COLO668 (cell line): ENCODE results near the gene BRME1.
A peak's percentile ranks its signal among the peaks of the same experiment; 100 is the strongest.

Source experiments
- DNase-seq: peaks from one replicate; lab custom pipeline; 2025; ENCODE audit not compliant: unreplicated experiment; lab: John Stamatoyannopoulos, UW

Gene BRME1

DNA sequence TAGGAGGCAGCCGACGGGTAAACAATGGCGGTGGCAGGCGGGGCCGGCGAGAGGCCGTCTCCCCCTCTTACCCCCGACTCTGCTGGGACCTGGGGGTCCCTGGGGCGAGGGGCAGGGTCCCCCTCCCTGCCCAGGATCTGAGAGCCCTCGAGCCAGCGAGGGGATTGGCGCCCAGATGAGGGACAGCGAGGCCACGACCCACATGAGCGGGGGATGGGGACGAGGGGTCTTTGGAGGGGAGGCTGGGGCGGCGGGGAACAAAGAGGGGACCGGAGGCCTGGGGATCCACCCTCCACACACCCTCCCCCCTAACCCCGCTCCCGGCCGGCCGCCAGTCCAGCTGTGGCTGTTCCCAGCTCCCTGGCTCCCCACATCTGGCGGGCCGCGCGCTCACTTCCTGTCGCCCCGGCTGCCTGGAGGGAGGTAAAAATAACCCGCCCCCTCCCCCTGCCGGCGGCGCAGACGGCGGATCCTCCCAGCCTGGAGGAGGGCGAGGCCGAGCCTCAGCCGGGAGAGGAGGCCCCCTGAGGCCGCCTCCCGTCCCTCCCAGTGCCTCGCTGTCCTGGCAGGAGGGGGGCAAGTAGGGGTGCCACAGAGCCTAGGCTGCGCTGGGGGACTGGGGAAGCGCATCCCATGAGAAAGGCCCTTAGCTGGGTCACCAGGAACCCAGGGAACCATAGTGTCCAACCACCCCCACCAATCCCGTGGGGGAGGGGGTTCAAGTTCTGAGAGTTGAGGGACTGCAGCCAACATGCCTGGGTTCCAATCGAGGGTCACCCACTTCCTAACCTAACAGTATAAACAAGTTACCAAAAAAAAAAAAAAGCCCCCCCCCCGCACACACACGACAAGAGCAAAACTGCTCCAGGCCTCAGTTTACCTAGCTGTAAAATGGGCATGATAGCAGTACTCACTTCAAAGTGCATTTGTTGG lies 58.2 kb downstream of the BRME1 start:
- peak; percentile 93 for DNase-seq

DNA sequence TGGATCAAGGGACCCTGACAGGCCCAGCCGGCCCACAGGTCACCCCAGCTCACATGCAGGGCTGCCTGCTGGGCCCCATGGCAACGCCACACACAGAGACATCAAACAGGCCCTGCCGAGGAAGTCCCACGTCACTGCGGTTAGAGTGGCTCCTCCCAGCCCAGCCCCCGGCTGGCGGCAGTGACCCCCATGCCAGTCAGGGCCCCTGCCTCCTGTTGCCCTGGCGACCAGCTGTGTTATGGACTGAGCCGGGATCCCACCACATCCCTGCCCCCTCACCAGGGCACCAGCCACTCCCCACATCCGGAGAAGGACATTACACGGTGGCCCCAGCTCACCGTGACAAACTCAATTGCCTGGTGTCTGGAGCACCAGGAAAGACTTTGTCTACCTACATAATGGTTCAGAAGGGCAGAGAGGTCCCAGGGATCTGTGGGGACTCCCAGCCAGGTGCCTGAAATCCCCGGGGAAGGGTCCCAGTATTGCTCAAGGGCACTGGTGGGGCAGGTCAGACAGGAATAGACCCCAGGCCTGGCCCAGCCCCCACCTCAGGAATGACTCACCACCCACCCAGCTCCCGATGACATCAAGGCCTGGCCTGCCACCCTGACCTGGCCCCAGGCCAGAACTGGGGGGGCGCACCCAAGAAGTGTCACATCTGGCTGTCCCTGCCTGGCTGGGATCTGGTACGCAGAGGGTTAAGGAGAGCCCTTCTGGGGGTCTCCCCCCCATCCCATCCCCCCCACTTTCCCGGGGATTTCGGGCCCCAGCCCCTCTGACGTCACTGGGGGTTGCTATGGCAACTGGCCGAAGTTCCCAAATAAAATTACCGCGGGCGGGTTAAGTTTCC lies 59.1 kb downstream of the BRME1 start:
- DNase-seq = peak; percentile 94

DNA sequence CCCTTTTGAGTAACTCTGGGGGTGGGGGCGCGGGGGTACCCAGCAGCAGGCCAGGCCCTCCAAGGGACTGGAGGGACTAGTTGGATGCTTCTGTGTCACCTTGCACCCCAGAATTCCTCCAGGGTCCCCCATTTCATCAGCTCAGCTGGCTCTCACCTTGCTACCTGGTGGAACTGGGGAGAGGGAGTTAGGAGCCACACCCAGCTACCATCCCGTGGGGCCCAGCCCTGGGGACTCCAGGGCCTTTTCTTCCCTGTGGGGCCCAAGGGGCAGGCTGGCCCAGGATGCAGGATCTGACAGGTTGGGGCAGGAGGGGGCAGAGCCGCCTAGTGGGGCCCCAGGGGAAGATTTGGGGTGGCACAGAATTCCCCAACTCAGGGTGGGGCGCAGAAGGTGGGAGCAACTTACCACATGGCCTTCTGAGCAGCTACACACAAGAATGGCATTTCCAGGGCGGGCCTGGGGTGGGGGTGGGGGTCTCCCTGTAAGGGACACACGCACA lies 61.7 kb downstream of the BRME1 start:
- DNase-seq = no peak

DNA sequence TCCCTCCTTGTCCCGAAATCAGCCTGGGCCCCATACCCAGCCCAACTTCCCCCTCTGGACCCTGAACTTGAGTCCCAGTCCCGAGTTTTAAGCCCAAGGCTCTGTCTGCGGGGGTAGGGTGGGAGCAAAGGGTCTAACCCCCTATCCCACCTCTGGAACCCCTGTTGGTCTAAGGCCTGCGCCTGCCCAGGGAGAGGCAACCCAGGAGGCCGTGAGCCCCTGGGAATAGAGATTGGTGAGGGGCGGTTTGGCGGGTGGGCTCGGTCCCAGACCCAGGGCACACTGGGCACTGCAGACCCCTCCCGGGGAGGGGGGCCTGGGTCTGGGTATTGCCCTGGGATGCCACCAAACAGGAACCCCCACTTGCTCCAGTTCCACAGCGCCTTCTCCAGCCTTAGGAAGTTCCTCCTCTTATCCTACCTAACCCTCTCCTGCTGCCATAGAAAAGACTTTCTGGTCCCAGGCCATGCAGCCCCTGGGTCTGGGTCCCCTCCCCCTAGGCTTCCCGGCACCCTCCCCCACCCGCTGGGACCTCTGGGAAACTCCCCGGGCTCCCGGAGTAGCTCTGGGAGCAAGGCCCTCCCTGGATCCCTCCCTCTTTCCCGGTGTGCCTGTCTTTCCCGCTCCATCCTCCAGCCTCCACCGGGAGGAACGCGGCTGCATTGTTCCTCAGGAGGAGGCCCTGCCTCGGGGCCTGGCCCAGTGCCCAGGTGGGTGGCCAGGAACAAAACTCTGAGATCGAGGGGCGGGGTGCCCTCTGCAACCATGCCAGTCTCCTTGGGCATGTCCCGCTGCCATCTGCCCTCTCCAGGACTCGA lies 62.6 kb downstream of the BRME1 start:
- DNase-seq = peak; percentile 51

DNA sequence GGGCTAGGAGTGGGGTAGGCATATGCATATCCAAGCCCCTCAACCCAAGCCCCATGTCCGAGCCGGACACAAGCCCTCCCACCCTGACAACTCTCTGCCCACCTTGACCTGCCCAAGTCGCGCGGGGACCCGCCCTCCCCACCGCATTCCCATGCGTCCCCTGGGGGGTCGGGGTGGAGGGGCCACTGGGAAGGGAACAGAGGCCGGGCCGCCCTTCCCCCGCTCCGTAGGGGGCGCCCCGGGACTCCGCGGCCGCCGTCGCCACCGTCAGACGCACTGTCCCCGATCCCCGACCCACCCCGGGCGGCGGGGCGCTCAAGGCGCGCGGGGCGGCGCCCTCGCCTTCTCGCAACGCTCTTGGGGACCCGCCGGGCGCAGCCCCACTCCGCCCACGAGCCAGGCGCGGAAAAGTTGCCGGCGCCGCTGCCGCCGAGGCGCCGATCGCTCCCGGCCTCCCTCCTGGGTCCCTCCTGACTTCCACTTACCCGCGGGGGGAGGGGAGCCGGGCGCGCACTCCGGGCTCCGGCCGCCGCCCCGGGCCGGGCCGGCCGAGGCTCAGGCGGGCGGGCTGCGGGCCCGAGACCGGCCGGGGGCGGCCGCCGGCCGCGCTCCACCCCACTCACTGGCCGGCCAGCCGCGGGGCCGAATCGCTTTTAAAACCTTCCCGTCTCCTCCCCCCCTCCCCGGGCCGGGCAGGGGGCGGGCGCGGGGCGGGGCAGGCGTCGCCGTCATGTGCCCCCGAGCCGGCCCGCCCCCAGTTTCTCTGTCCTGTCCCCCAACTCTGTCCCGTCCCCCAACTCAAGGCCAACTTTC lies 63.4 kb downstream of the BRME1 start:
- peak; percentile 31 for DNase-seq

DNA sequence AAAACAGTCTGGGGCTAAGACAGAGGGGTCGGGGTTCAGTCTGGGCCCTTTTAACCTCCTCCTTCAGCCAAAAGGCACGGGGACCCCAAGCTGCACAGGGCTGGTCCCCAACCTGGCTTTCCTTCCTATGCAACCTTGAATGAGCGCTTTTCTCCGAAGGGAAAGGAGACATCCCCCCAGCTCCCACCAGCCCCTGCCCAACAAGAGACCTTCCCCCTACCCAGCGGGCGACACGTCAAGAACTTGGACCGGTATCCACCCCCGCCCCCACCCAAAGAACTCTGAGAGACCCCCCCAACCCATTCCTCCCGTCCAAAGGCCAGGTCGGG lies 64.0 kb downstream of the BRME1 start:
- no peak for DNase-seq

DNA sequence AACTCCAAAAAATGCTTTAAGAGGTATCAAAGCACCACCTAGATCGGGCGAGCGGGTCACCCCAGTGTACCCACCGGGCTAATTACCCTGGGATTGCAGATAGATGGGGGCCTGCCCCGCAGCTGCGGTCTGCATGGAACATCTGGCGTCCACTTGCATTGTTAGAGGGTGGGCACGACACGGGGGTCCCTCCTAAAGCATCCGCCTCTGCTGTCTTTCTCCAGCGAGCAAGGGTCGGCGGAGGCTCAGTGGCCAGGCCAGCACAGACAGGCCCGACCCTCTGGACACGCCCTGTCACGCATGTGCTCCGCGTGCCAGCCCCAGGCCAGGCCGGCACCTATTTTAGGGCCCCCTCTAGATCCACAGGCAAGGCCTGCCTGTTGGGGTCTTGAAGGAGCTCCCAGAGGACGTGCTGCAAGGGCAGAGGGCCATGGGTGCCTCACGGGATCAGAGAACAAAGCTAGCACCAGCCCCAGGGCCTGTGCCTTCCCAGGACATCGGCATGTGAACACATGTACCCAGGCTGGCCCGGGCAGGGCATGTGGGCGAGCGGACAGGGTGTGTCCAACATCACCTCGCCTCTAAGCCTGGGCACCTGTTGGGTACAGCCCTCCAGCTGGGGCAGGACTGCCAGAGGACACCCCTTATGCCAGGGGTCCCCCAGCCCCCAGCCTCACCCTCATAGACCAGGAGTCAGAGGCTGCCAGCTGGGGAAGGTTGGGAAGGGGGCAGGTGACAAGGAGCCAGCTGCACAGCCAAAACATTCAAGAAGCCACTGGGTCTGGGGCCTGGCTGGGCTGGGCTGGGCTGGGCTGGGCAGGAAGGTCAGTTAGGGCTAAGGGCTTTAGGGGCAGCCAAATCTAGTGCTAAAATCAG lies 64.6 kb downstream of the BRME1 start:
- no peak for DNase-seq

DNA sequence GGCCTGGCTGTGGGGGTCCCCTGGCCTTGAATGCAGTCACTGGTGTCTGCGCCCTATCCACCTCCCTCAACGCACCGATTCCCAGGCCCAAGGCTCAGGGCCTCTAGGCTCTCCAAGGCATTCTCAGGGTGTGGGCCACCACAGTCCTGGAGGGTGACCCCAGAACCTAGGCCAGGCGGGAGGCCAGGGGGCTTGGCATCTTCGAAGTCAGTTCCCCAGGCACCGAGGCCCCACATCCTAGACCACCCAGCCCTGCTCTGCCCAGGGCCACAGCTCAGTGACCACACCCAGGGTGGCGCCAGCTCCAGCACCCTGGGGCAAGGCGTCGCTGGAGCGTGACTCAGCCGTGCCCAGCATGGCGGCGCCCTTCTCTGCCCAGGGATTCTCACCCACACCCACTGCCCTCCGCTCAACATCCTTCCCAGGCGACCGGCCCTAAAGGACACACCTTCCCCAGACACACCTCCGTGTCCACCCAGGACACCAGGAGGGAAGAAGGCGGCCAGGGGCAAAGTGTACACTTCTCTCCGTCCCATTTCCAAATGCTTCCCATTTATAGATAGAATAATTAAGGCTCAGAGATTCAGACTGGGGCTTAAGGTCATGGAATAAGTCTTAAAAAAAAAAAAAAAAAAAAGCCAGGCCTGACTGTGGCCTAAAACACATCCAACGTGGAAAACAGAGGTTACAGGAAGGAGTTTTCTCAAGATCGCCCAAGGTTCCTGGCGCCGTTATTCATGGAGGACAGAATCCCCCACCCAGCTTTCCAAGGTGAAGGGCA lies 65.4 kb downstream of the BRME1 start:
- DNase-seq = peak; percentile 25

DNA sequence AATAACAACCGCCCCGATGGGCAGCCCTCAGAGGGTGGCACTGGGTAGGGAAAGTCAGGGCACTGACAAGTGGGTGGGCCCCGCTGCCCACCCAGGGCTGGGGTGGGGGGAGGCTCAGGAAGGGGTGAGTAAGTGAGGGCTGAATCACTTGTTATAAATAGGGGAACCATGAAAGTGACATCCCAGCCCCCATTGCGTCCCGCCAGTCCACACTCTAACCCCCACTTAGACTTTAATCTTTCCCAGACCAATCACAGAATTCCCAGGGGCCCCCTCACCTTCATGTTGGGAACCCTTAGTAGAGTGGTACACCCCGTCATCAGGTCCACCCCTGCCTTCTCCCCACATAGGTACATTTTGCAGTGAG lies 66.0 kb downstream of the BRME1 start:
- DNase-seq = no peak

DNA sequence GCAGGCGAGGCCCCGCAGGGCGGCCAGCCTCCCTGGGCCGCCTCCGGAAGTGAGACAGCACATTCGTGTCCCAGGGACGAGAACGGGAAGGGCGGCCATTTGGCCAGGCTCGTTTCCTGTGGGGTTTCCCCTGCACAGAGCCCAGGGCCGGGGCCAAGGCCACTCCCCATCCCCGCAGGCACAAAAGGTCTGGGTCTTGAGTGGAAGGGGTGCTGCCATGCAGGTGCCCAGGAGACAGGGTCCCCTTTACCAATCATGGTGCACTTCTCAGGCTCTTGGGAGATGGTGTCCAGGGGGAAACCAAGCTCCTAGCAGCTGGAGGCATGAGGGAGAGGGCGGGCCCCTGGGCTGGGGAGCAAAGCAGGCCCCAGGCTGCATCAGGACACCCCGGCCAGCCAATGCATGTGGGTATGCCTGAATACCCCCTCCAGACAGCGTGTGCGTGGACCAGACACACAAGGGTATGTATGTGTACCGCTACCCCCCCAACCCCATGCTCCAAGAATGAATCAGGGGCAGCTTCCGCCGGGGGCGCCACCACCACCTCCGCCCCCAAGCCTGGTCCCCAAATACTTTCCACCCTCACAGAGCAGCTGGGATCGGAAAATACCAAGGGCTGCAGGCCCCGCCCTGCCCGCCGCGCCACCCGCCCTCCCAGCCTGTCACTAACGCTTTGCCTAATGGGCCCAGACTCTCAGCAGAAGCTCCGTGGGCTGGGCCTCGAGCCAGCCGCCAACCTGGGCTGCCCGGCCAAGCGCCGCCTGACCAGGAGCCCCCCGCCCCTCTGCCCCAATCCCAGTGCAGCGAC lies 66.6 kb downstream of the BRME1 start:
- DNase-seq = peak; percentile 26

DNA sequence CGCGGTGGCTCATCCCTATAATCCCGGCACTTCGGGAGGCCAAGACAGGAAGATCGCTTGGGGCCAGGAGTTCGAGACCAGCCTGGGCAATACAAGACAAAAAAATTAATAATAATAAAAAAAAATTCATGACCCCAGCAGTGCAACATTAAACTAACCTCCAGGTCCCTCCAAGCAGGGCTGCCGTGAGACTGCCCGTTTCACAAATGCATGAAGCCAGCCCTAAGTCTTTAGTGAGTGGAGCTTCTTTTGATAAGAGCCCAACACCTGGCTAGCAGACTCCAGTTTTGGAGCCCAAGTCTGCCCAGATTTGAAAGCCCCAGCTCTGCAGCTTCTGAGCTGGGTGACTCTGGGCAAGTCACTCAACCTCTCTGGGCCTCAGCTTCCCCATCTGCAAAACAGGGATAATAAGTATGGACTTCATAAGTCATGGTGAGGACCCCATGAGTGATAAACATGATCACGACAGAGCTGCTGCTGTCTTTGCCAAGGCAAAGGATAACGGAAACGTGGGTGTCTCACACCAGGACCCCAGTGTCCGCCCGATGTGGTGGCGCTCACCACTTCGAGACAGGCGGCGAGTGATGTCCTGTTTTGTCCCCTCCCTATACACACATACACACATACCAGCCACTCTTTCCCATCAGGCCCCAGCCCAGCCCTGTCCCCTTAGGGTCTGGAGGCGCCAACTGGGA lies 67.3 kb downstream of the BRME1 start:
- no peak for DNase-seq

DNA sequence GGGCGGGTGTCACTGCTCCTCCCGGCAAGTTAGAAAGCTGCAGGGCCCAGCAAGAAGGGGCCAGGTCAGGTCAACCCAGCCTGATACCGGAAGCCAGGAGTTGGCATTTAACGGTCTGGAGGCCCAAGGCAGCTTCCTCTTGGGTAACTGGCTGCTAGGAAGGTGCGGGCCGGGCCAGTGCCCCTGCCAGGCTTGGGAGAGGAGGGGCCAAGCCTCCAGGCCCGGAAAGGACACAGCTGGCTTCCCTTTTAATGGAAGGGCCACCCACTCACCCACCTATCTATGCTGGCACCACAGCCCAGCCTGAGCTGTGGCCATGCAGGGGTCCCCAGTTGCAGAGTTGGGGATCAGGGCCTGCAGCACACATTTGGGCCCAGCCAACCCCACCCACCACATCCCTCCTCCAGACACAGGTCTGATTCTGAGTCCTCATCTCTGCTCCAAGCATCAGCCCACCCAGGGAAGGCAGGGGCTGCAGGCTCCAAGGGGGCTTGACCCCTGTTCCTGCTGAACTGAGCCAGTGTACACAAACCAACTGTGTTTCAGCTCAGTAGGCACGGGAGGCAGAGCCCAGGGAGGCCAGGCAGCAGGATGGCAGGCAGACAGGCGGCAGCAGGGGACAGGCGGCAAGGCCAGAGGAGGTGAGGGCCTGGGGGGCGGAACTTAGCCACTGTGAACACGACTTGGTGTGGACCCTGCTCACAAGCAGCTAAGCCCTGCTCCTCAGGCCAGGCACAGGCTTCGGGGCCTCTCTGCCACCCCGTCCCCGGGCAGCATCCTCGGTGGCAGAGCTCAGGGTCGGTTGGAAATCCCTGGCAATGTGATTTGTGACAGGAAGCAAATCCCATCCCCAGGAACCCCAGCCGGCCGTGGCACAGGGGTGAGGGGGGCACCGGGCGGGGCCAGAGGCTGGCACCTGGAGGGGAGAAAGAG lies 69.9 kb downstream of the BRME1 start:
- DNase-seq = no peak

DNA sequence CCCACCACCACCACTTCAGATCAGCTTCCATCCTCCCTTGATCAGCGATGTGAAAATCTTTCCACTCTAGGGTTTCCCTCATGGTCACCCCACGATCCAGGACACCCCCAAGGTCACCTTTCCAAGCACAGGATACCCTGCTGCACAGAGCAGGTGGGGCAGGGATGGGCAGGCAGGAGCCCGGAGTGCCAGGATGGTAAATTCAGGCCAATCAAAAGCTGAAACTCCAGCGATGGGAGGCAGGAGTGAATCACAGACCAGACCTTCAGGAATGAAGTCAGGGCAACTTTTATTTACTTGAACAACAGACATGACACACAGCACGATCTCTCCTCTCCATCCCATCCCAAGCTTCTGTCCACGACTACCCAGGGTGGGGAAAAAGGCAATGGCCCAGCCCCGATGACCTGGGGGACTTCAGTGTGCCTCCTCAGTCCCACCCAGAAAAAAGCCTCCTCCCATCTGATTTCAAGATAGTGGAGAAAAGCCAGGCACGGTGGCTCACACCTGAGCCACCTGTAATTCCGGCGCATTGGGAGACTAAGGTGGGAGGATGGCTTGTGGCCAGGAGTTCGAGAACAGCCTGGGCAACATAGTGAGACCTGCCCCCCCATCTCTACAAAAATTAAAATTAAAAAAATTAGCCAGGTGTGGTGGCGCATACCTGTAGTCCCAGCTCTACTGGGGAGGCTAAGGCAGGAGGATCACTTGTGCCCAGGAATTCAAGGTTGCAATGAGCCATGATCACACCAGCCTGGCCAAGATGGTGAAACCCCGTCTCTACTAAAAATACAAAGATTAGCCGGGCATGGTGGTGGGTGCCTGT lies 71.5 kb downstream of the BRME1 start:
- DNase-seq = no peak

DNA sequence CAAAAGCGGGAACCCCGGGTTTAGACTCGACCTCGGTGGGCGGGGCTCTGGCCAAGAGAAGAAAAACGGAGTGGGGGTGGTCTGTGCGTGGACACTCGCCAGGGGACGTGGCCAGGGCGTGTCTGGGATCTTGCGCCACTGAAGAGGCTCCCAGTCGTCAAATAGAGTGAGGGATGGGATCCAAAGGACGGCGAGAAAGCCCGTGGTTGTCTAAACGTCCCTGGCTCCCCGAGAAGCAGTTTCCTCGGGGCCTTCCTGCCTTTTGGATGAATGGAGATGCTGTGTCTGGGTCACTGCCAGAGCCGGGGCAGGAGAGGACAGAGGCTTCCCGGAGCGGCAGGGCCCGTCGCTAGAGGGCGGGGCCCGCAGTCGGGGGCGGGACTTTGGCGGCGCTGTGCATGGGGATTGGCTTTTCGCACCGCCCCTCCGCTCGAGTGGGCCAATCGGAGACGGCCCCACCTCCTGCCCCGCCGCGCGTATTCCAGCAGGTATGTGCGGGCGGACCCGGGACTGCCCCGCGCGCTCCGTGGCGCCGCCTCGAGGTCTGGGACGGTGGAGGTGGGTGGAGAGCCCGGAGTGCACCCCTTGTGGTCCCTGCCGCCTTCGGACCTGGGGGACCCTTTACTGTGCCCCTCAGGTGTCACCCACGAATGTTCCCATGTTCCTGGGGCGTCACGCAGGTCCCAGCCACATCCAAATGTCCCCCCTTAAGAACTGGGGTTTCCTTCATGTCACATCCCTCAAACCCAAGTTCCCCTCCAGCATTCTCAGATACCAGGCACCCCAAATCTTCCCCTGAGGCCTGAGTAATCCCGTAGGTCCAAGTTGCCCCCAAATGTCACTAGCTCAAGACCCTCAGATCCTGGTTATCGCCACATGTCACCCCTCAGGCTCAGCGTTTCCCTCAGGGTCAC lies 72.3 kb downstream of the BRME1 start:
- DNase-seq = peak; percentile 95
